Activated CD8-positive, alpha-beta memory T cell treated with anti-CD3 and anti-CD28 coated beads for 48 hours (primary cell): Measurements from ENCODE around the gene ASCC3.

Experiments
- DNase-seq, 3 experiments: peaks; one replicate each; pipeline ENCODE4 v3.0.0-alpha.2; 2020; ENCODE audit warnings: low read depth in 2 of 3, low spot score in 2 of 3

The ASCC3 gene

DNA sequence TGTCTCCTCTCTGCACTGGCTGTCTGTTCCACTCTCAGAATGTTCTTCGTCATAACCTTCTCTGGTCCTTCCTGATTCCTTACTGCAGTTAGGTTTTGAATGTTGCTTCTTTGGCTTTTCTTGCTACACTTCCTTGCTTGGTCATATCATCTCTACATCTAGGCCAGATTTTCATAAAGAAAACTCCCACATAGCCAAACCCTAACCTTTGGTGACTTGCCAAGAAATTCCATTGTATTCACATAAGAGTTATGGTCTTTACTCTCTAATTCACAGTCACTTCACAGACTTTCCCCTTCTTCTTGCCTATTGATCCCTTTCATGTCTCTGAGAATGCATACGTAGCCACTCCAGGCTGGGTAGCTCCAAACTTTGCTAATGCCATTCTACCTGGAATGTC lies 374.5 kb downstream of the ASCC3 start:
- DNase-seq, result no peak

DNA sequence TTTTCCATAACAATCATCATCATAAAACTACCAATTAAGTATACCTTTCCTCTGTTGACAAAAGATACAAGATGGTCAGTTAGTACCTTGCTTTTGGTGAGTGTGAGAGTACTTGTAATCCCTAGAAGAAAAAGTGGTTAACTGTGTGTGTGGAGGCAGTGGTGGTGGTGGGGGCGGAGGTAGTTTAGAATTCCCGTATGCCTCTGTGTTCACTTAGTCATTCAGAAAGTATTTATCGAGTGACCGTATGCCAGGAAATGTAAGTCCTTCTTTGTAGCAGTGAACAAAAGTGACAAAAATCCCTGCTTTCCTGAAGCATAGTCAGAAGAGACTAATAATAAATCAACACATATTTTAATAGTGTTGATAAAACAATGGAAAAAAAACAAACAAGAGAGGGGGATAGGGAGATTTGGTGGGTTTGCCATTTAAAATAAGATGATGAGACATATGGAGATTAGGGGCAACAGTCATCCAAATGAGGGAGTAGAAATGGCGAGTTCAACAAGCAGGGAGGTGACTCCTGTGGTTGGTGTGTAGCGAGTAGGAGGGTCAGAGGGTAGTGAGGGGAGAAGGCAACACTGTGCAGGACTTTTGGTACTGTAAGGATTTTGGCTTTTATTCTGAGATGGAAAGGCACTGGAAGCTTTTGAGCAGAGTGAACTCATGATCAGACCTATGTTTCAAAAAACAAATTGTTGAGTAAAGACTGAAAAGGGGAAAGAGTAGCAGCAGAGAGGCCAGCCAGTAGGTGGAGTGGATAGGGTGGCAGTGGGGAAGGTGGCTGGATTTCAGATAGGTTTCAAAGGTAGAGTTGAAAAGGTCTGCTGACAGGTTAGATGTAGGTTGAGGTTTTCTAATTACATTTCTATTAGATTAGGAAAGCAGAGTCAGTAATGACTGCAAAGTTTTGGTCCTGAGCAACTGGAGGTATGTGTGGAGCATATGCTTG lies 376.1 kb downstream of the ASCC3 start:
- DNase-seq, result no peak

DNA sequence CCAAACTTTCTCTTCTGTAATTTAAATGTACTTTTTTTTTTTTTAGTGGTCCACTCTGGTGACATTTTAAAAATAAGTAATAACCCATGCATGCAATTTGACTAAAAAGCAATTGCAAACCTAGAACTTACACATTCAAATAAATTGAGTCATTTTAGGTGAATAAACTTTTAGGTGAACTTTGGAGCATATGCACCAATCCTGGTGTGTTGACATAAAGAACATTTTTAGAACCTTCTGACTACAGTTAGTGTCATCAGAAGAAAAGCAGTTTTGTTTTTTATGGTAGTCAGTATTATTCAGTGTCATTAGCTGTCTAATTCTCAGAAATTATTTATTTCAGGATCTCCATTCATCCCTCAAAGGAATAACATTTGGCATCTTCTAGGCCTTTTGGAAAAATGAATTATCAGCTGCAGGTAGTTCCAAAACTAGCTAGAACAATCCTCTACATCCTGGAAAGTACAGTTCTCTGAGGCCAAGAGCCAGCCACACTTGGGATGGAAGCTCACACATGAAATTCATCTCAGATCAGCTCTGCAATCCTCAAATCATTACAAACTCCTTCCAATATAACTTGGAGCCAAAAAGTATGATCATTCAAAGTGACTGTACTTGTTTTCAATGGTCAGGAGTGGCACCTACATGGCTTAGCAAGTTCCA lies 378.0 kb downstream of the ASCC3 start:
- no peak for DNase-seq

DNA sequence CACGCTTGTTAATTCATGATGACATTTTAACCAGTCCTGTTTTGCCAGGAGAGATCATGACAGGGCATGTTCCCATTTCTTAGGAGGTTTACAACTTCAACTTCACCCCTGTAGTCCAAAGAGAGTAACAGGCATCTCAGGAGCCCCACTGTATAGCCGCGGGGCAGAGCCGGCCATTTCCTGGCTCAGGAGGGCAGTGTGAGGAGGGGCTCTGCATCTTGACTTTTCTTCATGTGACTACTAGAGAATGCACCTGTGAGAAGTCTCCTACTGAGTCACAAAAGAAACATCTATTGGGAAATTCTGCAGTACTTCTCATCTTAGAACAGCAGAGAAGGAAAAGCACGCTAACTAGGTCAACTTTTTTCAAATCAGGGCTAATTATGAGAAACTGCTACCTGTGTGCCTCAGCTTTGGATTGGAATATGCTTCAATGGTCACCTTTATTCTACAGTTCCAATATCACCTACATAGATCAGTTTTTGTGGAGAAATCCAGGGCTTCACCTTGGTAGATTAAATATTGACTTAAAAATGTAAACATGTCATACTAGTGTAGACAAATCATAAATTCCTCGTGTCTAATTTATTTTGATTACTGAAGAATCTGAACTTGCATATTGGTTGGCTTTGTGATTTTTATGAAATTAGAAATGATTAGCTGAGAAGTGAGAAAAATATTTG lies 387.8 kb downstream of the ASCC3 start:
- DNase-seq, result no peak

DNA sequence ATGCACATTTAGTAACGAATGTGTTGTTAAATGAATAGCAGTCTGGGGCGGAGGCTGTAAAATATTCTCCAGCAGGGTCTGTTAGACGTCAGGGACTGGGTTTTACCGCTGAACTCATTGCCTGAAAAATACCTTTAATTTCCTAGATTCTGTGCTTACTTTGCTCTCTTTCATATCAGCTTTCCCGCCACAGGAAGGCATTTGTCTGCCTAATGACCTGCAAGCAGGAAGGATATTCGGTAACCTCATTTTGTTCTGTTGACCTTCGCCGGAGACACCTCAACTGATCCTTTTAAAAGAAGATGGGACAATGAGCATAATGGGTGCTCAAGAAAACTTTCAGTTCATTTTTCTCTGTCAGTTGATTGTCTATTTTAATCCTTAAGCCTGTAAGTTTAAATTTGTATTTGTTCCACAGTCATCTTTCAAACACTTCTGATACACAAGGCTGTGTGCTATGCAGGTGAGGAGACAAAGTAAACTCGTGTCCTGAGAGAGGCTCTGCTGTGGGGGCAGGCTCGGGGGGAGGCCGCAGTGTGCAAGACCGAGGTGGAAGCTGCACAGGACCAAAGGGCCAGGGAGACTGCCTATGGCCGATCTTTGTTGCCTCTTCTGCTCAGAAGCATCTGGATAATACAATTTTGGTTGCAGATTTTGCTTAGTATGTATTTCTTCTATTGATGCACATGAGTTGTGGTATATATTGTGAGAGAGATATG lies 389.0 kb downstream of the ASCC3 start:
- DNase-seq, result no peak

DNA sequence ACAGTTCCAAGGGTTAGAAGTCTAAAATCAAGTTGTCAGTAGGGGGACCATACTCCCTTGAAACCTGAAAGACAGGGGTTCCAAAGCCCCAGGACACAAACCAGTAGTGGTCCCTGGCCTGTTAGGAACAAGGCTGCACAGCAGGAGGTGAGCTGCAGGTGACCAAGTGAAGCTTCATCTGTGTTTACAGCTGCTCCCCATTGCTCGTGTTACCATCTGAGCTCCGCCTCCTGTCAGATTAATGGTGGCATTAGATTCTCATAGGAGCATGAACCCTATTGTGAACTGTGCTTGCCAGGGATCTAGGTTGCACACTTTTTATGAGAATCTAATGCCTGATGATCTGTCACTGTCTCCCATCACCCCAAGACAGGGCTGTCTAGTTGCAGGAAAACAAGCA lies 391.1 kb downstream of the ASCC3 start:
- no peak for DNase-seq

DNA sequence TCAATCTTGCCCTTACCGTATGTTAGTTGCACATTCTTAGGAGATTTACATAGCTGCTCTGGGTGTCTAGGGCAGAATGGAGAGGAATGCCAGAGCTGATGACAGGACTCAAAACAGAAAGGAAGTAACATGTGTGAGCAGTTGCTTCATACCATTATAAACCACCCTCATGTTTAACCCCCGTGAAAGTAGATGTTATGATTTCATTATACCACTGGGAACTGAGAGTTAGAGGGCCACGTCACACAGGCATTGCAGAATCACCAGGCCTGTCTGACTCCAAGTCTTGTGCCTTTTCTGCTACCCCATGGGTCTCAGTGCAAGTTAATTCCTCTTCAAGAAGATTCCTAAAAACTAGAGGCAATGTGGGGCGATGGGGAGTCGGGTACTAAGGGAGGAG lies 392.9 kb downstream of the ASCC3 start:
- no peak for DNase-seq

DNA sequence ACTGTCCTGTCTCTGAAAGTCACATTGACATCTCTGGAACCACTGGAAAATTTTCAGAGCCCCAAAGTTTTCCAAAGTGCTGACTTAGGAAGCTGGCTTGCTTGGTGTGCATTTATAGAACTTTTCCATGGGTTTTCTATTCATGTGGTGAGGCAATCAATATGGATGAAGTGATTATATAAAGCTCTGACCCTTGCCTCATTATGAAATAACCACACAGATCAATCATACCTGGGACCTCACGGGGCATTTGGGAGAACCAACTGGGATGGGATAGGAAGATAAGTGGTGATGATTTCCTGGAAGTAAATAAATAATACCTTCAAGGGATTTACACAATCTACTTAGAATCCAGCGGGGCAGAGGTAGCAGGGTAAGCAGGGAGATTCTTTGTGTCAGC lies 393.5 kb downstream of the ASCC3 start:
- DNase-seq, result no peak

DNA sequence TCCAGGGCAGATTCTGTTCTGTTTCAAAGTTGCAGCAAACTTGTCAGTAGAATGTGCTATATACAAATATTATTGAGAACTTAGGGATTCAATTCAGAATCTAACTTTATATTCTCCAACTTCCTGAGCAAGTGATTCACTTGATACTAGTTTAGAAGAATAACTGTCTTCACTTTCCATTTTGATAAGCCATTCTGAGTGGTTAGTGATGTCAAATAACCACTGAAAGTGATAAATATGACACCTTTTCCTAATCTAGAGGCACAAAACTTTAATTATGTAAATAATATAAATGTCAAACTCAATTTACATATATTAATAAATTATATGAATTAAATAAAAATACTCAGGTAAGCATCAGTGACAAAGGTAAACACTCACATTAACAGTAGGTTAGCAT lies 395.9 kb downstream of the ASCC3 start:
- DNase-seq, result no peak

DNA sequence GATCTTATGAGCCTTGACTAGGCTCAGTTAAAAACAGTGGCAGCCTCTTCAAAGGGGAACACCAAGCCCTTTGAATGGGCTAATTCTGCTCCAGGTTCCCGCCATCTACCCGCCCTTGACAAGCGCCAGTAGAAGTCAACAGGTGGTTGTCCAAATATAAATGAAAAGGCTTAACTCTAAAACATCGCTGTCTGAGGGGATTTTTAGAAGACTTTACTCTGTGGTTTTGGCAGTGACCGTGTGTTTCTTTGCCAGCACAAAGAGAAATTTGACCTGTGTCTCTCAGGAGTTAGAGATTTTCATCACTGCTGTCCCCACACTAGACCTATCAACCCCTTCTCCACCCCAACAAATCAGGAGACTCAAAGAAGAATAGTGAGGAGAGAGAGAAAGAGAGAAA lies 396.7 kb downstream of the ASCC3 start:
- no peak for DNase-seq

DNA sequence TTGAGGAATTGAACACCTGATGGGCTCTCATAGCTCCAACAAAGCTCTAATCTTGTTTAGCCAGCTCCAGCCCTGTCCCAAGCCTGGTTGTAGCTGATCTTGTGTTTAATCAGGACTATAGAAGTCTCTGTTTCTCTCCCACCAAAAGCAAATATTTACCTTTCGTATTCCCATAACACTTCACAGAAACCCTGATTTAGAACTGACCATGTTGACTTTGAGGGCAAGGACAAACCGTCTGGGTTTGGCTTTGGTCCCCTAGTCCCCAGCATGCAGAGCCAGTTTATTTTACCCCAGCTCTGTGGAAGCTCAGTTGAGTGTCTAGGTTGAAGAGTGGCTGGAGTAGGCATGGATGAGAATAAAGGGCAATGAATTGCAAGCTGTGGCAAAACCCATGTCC lies 398.4 kb downstream of the ASCC3 start:
- DNase-seq, result no peak

DNA sequence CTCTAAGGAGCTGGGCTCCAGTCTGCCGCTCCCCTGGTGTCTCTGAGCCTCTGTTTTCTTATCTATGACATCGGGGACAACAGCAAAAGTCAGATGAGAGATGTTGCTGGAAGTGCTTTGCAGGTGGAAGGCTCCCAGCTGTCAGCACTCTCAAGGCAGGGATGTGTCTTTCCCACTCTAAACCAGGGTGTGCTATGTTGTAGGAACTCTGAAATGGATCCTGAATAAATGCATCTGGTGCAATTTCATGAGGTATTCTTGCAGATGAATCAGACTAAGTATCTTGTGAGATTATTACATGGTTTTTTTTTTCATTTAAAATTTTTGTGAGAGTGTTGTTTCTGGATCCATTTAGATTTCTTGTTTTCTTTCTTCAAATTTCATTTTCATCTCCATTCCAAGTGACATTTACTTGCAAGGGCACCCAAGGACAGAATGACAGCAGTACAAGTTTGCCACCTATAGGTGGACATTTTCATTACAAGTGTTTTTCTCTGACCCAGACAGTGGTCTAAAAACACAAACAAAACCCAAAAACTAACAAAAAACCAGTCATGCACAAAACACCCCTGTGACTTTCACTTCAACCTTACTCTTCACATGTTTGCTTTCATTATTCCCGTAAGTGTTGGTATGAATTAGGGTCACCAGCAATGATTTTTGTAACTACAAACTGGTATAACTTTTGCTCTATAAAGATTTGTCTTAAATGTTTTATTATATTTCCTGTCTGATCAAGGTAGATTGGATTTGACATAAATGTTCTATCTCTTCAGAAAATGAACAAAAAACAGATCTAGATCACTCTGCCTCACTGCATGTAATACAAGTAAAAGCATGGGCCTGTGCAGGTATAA lies 401.7 kb downstream of the ASCC3 start:
- no peak for DNase-seq

DNA sequence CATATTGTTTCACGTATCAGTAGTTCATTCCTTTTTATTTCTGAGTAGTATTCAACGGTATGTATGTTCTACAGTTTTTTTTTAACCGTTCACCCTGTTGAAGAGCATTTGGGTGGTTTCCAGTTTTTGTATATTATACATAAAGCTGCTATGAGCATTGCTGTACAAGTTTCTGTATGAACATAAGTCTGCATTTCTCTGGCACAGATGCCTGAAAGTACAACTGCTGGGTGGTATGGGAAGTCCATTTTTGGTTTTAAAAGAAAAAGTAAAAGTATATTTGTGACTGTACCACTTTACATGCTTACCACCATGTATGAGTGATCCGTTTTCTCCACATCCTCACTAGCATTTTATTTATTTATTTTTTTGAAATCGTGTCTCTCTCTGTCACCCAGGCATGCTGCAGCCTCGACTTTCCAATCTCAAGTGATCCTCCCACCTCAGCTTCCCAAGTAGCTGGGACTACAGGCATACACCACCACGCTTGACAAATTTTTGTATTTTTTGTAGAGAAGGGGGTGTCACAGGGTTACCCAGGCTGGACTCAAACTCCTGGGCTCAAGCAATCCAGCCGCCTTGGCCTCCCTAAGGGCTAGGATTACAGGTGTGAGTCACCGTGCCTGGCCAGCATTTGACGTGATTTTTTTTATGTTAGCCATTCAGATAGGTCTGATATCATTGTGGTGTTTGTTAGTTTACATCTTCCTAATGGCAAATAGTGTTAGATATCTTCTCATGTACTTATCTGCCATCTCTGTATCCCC lies 405.4 kb downstream of the ASCC3 start:
- no peak for DNase-seq

DNA sequence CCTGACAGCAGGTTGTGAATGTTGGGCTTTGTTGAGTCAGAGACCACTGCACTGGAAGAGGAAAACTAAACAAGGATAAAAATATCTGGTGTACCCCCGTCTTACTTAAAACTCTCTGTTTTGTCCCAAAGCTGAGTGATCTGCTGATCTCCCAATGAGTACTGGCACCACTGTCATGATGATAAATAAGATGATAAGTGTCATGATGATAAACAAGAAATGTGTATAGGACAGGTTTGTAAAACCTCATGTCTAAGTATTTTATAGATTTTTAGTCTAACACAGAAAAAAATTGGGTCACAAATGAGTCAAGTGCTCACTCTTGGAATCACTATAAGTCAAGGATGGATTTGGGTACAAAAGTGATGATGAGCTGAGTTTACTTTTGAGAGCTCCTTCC lies 407.9 kb downstream of the ASCC3 start:
- DNase-seq, result no peak

DNA sequence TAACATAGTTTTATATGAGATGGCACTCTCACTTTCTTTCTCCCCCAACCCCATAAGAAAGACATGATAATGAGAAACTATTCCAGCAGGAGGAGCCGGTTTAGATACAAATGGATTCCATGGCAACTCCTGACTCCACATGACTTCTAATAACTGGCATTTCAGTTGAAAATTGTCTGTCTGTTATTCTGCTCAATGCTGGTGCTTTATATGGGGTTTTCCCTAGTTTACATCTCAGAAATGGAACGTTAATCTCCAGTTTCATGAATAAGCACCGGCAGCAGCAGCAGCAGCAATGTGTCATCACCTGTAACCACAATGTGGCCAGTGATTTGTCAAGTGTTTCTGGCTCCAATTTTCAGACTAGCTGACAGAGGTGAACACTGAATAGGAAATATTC lies 408.5 kb downstream of the ASCC3 start:
- DNase-seq, result no peak

DNA sequence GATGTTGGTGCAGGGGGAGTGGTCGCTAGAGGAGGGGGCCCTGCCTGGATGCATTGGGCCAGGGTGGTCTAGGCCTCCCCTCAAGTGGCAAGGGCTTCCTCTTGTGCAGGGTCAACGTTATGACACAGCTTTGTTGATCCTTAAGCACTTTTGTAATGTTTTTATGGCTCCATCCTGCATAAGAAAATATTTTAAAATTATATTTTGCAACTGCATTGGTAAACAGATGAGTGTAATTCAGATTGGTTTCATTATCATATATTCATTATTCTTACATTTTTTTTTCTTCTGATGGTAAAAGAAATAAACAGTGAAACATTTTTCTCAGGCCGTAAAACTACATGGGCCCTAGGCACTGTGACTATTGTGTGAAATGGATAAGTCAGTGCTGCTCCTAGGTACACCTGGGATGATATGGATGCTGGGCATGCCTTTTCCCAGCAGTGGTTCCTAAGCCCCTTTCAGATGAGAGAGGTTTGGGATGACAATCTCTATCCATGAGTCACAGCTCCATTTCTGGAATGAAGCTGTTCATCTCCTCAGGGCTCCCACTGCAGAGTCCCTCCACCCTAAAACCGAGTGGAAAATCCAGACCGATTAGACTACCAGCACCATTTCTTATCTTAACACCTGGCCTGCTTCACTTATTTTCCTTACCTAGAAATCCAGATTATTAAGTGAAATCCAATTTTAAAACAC lies 410.6 kb downstream of the ASCC3 start:
- no peak for DNase-seq

DNA sequence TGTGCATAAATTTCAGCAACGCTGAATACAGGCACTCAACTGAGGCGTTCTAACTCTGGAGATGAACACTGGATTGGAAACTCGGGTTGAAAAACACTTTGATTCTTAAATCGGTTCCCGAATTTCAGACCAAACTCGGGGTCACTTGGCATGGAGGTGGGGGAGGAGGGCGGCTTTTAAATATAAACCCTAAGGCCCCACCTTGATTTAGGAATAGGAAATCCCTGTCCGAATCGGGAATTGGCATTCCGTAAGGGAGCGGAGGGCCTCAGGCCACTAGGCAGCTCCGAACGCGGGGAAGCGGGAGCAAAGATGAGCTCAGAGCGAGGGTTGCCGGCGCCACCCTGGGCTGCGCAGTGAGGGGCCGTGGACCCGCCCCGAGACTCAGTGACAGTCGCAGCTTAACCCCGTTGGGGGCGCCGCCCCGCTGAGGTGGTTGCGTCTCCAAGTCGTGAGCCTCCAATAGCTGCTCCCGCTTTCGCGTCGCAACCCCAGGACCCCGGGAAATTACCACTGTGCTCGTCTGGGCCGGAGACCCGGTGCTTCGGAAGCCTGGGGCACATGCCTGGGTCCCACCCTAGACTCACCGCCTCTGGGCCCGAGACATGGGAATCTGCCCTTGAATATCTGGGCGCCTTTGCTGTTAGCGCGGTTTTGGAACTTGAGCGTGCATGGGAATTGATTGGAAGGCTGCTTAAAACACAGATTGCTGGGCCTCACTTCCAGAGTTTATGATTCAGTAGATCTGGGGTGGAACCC lies 411.8 kb downstream of the ASCC3 start:
- DNase-seq, result no peak

DNA sequence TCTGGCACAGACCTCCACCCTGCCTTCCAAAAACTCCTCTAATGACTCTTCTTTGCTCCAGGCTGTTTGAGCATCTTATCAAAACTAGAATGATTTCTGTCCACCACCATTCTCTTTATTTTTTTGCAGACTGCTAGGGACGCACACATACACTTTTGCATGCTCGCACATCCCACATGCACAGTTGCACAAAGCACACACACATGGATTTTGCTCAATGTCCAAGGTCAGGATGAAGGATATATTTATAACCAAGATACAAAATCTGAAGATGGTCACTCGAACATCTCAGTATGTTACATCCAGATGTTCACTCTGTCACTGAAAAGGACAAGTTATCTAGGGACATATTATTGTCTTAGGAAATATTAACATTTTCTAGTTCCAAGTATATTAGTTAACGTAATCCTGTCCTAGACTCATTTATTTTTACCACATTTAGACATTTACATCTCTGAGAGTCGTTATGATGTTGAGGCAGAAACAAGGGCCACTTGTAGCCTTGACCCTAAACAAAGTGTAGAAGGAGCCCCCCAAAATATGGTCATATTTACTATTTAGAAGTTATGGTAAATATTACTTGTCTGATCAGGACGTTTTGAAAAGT lies 413.0 kb downstream of the ASCC3 start:
- no peak for DNase-seq
